ENCODE data around the gene GNB5. TPM values are rescaled to one million over a fixed set of nuclear protein-coding genes. Genes with fewer than 3 reads are reported as not detected.

Gene GNB5
- total RNA-seq, 3 donors from 2014 or later: 5.5 to 23.0 (median 6.3) TPM

DNA sequence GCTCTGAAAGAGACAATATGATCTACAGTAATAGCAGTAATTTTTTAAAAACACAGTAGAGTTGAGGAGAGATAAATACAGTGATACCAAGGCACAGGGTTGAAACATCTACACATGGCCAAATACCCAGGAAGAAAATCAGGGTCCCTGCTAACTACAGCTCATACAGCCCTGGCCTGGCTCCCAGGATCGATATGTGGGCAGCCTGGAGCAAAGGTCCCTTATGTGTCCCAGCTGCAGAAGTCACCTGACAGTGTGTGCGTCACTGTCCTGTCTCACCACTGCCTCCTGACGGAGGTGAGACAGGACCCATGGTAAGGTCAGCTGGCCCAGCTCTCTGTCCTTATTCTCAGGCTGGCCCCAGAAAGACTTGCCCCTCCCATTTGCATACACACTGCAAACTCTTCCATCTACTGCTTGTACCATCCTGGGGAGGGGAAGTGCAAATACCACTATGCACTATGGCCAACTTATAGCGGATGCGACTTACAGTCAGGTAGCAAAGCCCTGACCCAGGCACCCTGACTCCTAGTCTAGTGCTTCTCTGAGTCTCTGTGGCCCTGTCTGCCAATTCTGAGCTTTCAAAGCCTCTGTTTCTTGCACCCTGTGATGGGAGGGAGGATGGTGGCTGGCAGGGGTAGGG lies 56.6 kb downstream of the GNB5 start:
- intact Hi-C loops (cut with DNase I, micrococcal nuclease): no loop called here
- no peak overlapping the region for H3K4me3 ChIP-seq
- peaks cover 11% of the 10 kb centered on the region for H3K4me1 ChIP-seq (ENCODE audit: low read depth)
- H3K36me3 ChIP-seq (ENCODE audit: low read depth): no peaks in the 10 kb centered on the region
- DNase-seq: peak in 2 of 3 donors; percentile 45 to 58
- ATAC-seq: peak; percentile 85
- TF ChIP-seq, protein P1, sequence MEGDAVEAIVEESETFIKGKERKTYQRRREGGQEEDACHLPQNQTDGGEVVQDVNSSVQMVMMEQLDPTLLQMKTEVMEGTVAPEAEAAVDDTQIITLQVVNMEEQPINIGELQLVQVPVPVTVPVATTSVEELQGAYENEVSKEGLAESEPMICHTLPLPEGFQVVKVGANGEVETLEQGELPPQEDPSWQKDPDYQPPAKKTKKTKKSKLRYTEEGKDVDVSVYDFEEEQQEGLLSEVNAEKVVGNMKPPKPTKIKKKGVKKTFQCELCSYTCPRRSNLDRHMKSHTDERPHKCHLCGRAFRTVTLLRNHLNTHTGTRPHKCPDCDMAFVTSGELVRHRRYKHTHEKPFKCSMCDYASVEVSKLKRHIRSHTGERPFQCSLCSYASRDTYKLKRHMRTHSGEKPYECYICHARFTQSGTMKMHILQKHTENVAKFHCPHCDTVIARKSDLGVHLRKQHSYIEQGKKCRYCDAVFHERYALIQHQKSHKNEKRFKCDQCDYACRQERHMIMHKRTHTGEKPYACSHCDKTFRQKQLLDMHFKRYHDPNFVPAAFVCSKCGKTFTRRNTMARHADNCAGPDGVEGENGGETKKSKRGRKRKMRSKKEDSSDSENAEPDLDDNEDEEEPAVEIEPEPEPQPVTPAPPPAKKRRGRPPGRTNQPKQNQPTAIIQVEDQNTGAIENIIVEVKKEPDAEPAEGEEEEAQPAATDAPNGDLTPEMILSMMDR (IDR thresholded peaks at IDR 0.05): no peak
- H3K9me3 ChIP-seq: no peaks in the 10 kb centered on the region

DNA sequence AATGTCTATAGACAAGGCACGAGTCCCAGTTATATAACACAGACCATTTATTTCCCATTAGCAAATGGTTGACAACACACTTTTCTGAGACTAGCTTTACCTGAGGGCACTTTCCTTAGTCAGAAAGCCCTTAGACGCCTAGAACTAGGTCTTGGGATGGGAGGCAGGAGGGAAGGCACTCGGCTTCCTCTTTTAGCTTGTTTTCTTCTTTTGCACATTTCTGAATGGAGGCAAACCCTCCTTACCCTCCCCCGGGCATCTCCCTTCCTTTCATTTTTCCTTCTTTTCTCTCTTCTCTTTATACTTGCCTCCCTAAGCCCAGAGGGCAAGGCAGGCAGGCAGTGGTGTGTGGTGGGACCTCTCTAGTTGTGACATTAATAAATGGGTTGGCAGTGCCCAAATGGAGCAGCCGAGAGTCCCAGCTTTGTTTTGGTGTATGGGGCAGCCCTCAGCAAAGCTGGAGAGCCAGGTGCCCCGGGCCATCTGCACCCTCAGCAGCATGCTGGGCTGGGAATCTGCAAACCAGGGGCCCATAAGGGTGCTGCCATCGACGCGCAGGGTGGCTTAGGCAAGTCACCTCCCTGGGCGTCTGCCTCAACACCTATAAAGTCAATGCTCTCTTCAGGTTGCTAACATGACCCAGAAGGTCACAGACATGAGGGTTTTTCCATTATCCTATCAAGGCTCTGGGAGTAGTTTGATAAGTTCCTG lies 57.5 kb downstream of the GNB5 start:
- TF ChIP-seq, protein P1 (IDR thresholded peaks at IDR 0.05): no peak
- intact Hi-C loops (cut with DNase I, micrococcal nuclease): no loop called here
- Histone ChIP-seq H3K36me3 (ENCODE audit: low read depth) (no peaks in the 10 kb centered on the region), H3K9me3 (no peaks in the 10 kb centered on the region), H3K4me1 (ENCODE audit: low read depth) (peaks cover 11% of the 10 kb centered on the region), H3K4me3 (no peak overlapping the region)
- no peak for ATAC-seq
- no peak for DNase-seq

DNA sequence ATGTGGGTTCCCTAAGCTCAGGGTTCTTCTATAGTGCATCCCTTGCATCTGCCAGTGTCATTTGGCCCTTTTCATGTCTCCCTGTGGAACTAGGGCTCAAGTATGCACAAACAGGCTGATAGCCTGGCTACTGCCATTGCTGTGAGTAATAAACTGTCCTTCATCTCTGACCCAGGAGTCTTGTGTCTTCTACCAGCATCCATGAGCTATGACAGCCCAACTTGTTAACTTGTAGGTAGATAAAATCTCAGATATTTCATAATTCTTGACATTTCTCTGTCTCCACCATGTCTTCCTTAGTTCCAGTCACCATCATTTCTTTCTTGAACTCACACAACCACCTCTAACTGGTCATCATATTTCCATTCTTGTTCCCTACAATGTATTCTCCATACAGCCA lies 59.1 kb downstream of the GNB5 start:
- TF ChIP-seq, protein P1 (IDR thresholded peaks at IDR 0.05): no peak
- no peak for ATAC-seq
- H3K36me3 ChIP-seq (ENCODE audit: low read depth): no peaks in the 10 kb centered on the region
- no peak for DNase-seq
- H3K4me1 ChIP-seq (ENCODE audit: low read depth): peaks cover 11% of the 10 kb centered on the region
- intact Hi-C loops (cut with DNase I, micrococcal nuclease): no loop called here
- H3K4me3 ChIP-seq: no peak overlapping the region
- no peaks in the 10 kb centered on the region for H3K9me3 ChIP-seq

DNA sequence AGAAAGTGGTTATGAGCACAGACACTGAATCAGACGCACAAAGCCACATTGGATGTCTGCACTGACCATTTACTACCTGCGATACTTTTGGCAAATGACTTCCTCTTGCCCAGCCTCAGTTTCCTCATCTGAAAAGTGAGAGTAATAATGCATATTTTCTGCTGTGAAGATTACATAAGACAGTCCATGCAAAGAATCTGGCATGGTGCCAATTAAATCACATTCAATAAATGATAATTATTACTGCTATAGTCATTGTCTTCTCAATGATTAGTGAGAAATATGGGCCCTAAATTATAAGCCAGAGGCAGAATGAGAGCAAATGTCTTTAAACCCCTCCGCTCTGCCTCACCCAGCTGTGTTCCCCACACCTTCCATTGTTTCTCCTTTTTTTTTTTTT lies 62.6 kb downstream of the GNB5 start:
- intact Hi-C loops (cut with DNase I, micrococcal nuclease): no loop called here
- TF ChIP-seq, protein P1 (IDR thresholded peaks at IDR 0.05): no peak
- H3K9me3 ChIP-seq: no peaks in the 10 kb centered on the region
- no peaks in the 10 kb centered on the region for H3K36me3 ChIP-seq (ENCODE audit: low read depth)
- H3K4me3 ChIP-seq: no peak overlapping the region
- no peaks in the 10 kb centered on the region for H3K4me1 ChIP-seq (ENCODE audit: low read depth)
- ATAC-seq (no peak), DNase-seq (no peak)

DNA sequence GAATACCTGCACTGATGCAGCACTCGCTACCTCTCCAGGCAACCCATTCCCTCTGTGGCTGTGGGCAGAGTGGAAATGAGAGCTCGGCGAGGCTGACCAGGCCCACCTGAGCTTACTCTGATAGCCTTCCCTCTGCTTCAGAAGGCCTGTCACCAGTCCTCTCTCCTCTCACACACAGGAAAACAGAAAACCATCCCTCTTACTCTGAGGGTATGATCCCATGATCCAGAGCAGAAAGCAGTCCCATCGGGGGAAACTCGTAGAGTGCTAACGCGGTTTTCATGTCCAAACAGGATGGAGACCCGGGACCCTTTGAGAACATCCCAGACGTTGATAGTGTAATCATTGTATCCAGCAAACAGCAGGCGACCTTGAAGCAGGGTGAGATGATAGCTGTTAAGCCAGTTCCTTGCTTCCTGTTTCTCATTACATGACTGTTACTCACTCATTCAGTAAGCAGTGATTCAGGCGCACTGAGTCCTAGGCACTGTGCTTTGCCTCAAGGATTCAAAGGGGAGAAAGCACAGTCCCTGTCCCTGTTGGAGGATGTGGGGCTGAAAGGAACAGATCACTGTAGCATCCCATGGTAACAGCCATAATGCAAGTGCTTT lies 66.8 kb downstream of the GNB5 start:
- H3K4me3 ChIP-seq: no peak overlapping the region
- TF ChIP-seq, protein P1 (IDR thresholded peaks at IDR 0.05): no peak
- intact Hi-C loops (cut with DNase I, micrococcal nuclease): no loop called here
- ATAC-seq (peak; percentile 94), DNase-seq (no peak)
- H3K9me3 ChIP-seq: no peaks in the 10 kb centered on the region
- H3K4me1 ChIP-seq (ENCODE audit: low read depth): no peaks in the 10 kb centered on the region
- H3K36me3 ChIP-seq (ENCODE audit: low read depth): no peaks in the 10 kb centered on the region

All from mucosa of descending colon (tissue), 3 donors.